GM10248 (cell line): ENCODE measurements around the gene TNRC18.

ENCODE experiments used
- CTCF ChIA-PET: fragments of 300-600 bp; sonication (Branson Sonifier 250); formaldehyde crosslinking; extraction: SDS; loops from one replicate; lab custom pipeline; 2021; ENCODE audit warnings: antibody characterized with exemption; lab: Yijun Ruan, JAX
- POLR2A ChIA-PET: fragments of 350-650 bp; sonication (Branson Sonifier 250); formaldehyde crosslinking; extraction: SDS; loops from one replicate; lab custom pipeline; 2020; ENCODE audit warnings: antibody characterized with exemption; lab: Yijun Ruan, JAX
- DNase-seq: peaks from one replicate; pipeline ENCODE4 v3.0.0; 2012; ENCODE audit errors: extremely low spot score
- TF ChIP-seq, protein P1 (sequence below): IDR thresholded peaks from 2 replicates; pipeline ENCODE4 v1.5.1; 2012; ENCODE audit warnings: mild to moderate bottlenecking, low read depth; ENCODE audit errors: extremely low read depth, missing control alignments, control extremely low read depth

TNRC18 gene

DNA sequence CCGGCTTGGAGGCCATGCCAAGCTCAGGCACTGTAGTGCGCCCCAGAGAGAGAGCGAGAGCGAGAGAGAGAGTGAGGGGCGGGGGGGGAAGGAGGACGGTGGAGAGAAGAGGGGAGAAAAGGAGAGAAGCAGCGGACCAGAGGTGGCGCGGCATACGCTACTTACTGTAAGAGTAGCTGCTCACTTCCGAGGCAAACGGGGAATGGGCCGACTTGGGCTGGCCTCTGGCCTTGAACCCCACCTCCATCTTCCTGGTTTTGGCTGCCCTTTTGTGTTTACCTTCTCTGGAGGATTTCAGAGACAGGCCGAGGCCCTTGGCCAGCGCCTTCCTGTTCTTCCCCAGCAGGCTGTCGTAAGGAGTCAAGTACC is 66.9 kb downstream of the TNRC18 start:
- ChIA-PET POLR2A (no interaction called here), CTCF (interaction anchor here (6.3 kb wide), 1 partner anchor 8 kb away, joined by 71 read pairs; no protein-coding TSS in a partner anchor)
- TF ChIP-seq, protein P1, sequence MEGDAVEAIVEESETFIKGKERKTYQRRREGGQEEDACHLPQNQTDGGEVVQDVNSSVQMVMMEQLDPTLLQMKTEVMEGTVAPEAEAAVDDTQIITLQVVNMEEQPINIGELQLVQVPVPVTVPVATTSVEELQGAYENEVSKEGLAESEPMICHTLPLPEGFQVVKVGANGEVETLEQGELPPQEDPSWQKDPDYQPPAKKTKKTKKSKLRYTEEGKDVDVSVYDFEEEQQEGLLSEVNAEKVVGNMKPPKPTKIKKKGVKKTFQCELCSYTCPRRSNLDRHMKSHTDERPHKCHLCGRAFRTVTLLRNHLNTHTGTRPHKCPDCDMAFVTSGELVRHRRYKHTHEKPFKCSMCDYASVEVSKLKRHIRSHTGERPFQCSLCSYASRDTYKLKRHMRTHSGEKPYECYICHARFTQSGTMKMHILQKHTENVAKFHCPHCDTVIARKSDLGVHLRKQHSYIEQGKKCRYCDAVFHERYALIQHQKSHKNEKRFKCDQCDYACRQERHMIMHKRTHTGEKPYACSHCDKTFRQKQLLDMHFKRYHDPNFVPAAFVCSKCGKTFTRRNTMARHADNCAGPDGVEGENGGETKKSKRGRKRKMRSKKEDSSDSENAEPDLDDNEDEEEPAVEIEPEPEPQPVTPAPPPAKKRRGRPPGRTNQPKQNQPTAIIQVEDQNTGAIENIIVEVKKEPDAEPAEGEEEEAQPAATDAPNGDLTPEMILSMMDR, result no peak
- no peak for DNase-seq

DNA sequence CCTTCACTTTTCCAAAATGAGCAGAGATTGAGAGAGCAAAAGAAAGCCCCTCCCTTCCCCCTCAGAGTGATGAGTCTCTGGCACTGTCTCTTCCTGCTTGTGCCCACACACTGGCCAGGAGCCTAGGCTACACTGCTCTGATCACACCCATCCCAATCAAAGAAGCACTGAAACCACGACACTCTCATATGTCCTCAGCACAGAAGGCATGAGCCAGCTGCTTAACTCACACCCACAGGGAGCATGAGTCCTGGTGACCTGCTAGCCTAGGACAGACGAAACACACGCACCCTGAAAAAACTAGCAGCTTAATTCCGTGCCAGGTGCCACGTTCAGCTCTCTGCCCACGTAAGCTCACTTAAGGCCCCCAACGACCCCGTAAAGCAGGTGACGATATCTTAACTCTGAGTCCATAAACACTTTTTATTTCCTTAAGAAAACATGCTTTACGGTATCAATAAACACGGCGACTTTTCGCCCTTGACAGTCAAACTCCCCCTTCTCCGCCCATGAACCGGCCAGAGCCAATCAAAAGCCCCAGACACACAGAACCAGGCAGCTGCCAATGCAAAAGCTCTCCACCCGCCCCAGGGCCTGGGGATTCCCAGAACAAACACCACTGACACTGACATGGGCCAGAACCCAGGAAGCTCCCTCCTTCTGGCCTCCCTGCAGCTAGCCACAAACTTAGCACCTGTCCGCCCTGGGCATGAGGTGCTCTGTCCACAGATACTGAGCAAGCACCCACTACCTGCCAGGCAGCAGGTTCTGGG is 69.0 kb downstream of the TNRC18 start:
- TF ChIP-seq, protein P1, result no peak
- CTCF ChIA-PET, result interaction anchor here (1.6 to 6.3 kb wide), 3 partner anchors 10 to 140 kb away, joined by 3 to 71 read pairs (median 5); no protein-coding TSS in a partner anchor
- POLR2A ChIA-PET, result no interaction called here
- DNase-seq, result no peak

DNA sequence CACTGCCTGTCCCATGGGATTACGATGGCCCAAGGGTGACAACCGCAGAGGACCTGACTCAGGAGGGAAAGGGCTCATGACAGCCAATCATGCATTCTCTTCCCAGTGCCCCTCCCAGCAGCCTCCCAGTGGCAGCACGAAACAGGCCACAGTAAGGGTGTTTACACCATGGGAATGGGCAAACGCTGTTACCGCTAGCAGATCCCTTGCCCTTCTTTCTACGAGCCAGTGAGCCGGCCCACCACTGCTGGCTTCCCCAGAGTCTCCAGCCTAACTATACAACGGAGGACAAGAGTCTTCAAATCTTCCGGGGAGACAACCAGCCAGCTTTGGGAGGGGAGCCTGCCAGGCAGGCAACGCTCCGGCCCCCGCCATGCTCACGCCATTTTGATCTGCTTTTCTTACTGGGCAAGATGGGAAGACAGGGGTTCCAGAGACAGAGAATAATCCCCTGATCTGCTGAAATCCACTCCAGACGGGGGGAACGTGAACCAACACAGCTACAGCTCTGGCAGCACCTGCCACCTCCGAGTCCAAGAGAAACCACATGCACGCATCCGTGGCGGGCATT is 71.1 kb downstream of the TNRC18 start:
- TF ChIP-seq, protein P1, result no peak
- CTCF ChIA-PET, result interaction anchor here (2.6 to 6.3 kb wide), 2 partner anchors 12 to 13 kb away, joined by 12 to 71 read pairs; no protein-coding TSS in a partner anchor
- DNase-seq, result no peak
- POLR2A ChIA-PET, result no interaction called here

DNA sequence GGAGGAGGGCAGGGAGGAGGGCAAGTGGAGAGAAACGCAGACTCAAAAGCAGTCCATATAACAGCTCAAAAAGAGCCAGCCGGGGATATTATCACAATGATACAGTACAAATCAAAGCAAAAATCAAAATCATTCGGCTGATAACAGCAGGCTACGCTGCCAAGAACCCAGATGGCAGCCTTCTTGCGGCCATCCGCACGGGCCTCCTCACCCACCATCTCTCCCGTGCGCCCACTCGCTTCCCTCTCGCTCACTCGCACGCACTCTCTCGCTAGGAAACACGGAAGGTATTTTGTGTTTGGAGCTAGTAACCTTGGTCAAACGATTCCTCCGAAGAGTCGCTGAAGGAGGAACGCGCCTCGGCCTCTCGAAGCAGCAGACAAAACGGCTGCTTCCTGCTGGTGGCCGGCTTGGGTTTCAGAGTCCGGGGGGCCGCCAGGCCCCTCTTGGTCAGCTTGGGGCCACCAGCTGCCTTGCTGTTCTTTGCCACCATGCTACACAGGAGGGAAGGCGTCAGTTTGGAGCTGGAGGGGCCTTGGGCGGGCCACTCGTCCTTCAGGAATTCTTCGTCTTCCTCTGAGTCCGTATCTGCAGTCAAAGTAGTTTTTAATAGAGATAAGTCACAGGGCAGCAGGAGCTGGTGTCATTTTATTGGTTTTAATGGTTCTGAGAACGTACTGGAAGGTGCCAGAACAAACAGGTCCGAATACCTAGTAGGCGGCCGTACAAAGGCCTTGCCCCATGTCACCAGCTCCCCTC is 71.9 kb downstream of the TNRC18 start:
- TF ChIP-seq, protein P1, result no peak
- ChIA-PET CTCF (interaction anchor here (2.6 kb wide), 1 partner anchor 14 kb away, joined by 12 read pairs; no protein-coding TSS in a partner anchor), POLR2A (no interaction called here)
- no peak for DNase-seq

DNA sequence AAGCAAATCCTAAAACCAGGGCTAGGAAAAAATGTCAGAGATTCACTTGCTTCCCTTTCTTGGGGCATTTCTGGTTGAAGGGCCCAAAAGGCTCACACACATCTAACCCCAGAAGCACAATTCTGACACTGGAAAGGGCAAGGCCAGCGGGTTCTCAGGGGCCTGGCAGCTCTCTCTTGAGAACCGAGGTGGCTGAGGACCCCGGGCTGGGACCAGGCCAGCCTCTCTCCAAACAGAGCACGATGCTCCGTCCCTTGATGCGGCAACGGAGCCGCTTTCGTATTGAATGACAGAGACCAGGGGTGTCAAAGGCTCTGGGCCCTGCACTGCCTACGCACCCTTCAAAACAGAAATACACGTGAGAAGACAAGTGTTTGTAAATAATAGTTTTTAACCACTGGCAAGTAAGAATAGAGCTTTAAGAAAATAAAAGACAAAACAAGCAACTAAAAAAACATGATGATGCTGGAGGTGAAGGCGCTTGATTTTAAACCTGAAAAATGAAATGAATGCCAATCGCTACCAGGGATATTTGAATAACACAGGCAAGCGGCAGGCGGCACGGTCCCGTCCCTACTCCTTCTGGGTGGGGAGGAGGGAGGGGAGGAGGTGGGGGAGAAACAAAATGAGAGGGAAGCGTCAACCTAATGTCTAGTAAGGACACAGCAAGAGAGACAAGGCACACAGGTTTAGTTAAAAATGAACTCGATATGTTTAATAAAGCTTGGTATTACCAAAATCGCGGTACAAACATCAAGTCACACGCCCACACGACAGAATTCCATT is 72.8 kb downstream of the TNRC18 start:
- ChIA-PET POLR2A (interaction anchor here (0.6 kb wide), 1 partner anchor 107 kb away, joined by 4 read pairs; no protein-coding TSS in a partner anchor), CTCF (interaction anchor here (2.6 kb wide), 1 partner anchor 14 kb away, joined by 12 read pairs; no protein-coding TSS in a partner anchor)
- TF ChIP-seq, protein P1, result no peak
- no peak for DNase-seq
